Stimulated activated CD8-positive, alpha-beta memory T cell treated with anti-CD3 and anti-CD28 coated beads, Interleukin-2, amount 100 ng/mL, for 1 hour (primary cell): ENCODE results near the gene SIAE.

Experiments
- DNase-seq, 2 donors: peaks; one replicate each; pipeline ENCODE4 v3.0.0-alpha.2; 2020; ENCODE audit warnings: low read depth in 2 of 2

Gene SIAE, protein sequence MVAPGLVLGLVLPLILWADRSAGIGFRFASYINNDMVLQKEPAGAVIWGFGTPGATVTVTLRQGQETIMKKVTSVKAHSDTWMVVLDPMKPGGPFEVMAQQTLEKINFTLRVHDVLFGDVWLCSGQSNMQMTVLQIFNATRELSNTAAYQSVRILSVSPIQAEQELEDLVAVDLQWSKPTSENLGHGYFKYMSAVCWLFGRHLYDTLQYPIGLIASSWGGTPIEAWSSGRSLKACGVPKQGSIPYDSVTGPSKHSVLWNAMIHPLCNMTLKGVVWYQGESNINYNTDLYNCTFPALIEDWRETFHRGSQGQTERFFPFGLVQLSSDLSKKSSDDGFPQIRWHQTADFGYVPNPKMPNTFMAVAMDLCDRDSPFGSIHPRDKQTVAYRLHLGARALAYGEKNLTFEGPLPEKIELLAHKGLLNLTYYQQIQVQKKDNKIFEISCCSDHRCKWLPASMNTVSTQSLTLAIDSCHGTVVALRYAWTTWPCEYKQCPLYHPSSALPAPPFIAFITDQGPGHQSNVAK

DNA sequence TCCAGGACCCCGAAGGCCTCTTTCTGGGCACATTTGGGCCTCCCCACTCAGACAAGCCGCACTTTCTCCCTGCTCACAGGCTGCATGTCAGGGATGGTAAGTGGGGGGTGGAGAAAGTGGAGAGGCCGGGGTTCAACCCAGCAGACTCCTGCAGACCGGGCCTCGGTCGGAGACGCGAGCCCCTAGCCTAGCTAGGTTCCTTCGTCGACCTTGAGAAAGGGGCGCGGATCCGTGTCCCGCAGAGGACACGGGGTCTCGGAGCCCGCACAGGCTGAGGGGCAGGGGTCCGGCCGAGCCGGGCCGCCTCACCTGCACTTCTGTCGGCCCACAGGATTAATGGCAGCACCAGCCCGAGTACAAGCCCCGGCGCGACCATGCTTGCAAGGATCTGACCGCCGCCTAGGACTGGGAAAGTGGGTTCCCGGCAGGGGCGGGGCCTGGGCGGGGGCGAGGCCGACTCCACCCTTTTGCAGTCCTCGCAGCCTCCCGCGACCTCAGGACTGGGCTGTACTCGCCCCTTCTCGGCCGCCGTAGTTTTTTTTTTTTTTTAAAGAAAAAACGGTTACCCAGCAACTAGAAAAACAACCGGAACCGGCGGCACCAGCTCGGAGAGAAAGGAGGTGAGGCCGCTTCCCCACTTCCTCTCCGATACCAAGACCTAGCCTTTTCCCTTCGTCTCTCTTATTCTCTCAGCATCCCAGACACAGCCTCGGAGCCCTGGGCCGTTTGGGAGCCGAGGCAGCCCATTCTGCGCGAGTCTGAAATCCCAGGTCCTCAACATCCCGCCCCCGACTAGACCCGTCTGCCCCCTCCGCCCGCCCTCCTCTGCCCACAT lies at the start of gene SIAE, which contains the start of gene SPA17:
SIAE (minus strand) TSS at position 407 of the 835 bp plus-strand sequence; CDS start at position 376, 31 bp downstream.
SPA17 (plus strand) TSS at position 572 of the 835 bp plus-strand sequence. CDS start 1,361 bp downstream, outside the sequence.
- peak; percentile 63 to 73 for DNase-seq

DNA sequence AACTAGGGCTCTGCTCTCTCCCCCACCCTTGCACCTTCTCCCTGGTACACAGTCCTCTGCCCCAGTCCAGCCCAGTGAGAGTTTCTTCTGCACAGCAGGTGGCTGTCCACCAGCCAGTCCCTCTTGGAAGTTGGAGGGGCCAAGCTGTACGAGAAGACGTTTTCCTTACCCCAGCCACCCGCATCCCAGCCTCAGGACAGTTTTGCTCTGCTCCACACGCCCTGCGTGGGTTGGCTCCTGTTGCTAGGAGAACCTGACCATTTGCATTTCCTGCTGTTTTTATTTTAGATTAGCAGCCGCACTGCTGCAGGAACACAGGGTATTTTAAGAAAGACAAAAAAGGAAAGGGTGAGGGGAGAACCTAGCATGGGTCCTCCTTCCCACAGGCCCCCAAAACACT lies 48.6 kb upstream of the SIAE start:
- DNase-seq: no peak

DNA sequence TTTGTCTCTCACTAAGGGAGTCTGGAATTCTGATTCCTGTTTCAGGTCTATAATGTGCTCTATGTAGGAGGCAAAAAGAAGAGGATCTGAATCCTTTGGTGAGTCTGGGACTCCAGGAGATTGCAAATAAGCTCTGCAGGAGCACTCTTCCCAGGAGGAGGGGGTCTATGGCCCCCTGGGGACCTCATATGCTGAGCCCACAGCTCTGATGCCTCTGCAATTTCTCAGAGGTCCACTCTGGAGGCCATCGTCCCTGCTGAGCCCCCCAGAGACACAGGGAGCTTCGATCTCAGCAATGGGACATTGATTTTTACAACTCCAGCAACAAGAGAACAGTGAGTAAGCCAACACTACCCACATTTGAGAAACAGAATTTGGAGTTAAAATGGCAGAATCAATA lies 46.0 kb upstream of the SIAE start:
- no peak for DNase-seq

DNA sequence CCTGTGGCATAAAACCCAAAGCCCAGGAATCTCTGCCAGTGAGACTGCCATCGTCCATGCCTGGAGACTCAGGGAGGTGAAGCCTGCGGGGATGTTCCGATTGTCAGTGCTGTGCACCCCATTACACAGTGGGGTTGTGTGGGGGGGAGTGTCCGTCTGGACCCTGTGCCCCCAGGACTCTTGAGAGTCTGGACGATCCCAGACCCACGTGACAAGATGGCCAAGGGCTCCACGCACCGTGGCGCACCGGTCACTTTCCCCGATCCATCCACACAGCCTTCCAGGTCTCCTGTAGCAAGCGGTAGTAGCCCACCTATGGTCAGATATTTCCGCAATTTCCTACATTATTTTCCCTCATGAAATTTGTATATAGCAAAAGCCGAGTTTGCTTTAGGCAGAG lies 45.3 kb upstream of the SIAE start:
- DNase-seq: no peak

DNA sequence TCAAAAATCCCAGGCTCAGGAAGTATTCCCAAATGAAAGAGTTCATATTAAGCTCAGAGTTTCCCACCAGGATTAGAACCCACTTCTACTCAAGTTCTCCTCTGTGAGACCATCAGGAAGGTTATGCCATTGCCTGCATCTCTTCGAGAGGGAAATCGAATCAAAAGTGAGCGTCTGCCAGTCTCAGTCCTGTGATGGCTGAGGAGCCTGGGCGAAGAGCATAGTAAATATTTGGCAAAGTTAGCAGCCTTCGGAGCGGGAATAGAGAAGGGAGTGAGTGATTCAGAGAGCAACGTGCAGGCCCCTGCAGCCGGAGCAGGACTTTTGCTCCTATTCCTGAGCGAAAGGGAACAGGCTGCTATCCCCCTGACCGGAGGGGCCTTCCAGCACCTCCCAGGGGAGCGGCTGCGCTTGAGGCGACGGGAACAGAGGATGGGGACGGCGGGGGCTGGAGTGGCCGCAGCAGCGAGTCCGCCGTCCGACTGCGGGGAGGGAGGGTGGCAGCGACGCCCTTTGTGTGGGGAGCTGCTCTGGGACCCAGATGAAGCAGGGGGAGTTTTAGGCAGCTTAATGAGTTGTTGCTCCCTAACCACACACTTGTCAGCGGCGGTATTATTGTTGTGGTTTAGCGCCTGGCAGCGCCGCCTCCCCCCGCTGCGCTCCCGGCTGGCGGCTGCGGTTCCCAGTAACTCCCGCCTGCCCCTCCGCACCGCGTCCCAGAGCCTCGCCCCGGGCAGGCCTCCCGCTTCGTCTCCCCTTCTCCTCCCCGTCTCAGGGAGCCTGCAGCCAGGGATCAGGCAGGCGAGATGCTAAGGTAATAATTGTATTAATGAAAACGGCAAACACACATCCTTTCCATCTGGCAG lies 44.5 kb upstream of the SIAE start:
- DNase-seq: no peak

DNA sequence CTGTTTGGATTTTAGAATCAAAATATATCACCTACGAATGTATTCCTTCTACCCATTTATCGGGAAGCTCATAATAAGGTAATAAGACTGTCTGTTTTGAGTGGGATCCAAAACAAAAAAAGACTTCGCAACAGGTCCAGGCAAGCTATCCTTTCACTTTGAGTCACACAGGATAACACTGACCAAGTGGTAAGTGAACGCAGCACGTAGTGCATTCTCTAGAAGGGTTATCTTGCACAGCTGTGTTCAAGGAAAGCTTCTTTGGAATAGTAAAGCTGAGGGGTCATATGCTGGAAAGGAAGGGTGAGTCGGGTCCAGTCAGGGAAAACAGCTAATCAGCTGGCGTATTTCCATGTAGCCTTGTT lies 43.9 kb upstream of the SIAE start:
- DNase-seq: no peak

DNA sequence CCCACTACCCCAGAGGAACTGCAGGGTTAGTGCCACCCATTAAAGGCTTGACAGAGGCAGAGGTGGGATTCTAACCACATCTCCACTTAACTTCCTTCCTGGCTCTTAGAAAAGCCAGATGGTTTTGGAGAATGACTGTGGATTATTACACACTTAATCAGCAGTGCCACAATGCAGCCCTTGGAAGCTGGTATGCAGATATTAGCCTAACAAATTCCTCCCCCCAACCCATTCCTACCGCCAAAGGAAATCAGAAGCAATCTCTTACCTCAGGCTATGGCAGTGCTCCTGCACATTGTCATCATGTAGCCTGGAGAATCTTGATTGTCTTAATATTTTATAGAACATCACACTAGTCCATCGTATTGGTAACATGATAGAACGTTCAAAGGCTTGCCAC lies 43.1 kb upstream of the SIAE start:
- DNase-seq: no peak

DNA sequence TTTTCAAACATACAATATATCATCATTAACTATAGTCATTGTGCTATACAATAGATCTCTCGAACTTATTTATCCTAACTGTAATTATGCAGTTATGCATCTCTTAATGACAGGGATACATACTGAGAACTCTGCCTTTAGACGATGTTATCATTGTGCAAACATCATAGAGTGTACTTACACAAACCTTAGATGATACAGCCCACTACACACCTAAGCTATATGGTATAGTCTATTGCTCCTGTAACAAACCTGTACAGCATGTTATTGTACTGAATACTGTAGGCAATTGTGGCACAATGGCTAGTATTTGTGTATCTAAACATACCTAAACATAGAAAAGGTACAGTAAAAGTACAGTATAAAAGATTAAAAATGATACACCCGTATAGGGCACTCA lies 38.9 kb upstream of the SIAE start:
- no peak for DNase-seq

DNA sequence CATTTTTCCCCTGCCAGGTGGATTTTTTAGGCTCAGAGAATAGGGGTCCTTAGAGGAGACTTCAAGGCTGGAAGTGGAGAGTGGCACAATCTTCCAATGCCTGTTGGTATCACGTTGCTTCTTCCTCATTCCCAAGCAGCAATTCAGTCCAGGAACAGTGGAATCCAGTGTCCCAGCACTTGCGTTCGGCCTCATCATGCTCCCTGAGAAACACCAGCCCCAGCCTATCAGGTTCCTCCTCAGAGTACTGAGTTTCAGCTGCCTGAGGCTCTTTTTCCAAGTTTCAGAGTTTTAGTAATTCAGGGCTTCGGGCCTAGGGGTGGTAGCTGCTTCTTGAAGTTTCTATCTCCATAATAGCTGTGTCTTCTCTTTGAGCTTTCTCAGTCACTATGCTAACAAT lies 34.3 kb upstream of the SIAE start:
- DNase-seq: no peak

DNA sequence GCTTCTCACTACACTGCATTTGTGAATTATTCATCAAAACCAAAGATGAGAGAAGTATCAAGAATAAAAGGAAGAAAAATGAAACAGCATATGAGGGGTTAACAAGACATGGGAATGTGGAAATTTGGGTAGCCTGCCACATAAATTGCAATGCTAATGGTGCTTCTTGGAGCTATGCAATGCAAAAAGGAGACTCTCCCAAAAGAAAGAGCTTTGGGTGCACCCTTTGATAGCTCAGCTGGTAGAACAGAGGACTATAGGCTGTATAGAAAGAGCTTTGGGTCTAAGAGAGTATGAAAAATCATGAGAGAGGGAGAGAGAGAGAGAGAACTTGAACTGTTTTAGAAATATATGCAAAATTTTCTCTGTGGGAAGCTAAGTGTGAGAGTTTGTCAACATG lies 26.5 kb upstream of the SIAE start:
- DNase-seq: no peak

DNA sequence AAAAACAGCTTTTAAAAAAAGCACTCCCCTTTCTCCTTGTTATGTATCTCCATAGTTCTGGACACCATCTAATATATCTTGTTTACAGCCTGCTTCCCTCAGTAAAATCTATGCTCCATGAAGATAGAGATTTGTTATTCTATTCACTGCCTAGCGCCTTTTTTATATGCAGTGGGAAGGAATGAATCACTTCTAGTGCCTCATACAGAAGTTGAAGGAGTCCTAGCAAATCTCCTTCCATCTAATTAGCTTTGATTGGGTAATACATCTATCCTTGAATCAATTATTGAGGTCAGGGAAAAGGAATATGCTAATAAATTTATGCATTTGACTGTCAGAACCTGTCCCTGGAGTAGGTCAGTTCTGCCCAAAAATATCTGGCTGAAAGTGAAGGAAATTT lies 26.0 kb upstream of the SIAE start:
- no peak for DNase-seq

DNA sequence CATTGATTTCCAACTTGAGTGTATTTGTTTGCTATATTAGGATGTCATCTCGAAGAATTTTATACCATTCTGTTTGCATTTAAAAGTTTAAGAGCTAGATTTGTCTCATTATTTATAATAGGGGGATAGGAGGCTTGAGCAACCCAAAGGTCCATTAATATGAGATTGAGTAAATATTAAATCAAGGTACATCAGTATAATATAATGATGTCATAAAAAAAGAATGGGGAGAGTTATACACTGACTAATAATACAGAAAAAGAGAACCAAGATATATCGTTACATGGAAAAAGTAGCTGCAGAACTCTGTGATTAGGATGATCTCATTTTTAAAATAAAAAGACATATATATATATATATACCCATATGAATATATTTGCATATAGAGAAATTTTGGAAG lies 19.6 kb upstream of the SIAE start:
- no peak for DNase-seq

DNA sequence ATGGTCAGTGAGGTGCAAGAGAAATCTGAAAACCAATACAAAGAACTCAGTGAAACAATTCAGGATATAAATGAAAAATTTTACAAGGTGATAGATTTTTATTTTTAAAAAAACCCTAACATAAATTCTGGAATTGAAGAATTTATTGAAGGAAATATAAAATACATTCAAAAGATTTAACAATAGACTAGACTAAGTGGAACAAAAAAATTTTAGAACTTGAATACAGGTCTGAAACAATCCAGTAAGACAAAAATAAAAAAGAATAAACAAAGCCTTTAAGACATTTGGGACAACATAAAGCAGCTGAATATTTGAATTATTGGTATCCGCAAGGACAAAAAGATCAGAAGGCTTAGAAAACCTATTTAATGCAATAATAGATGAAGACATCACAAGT lies 8.9 kb upstream of the SIAE start:
- DNase-seq: no peak

DNA sequence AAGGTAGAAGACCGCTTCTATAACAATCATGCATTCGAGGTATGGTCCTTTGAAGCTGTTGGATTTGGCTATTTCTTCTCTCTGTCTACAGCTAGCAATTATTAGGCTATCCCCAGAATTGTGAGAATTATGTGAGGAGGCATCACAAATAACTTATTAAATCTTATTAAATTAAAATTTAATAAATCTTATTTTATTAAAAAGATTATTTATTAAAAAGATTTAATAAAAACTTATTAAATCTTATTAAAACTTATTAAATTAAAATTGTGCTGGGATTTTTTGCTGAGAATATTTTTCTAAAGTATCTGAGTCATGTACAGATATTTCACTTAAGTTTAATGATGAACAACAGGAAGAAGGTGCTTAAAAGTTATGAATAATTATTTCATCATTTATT lies 7.9 kb upstream of the SIAE start:
- DNase-seq: no peak

DNA sequence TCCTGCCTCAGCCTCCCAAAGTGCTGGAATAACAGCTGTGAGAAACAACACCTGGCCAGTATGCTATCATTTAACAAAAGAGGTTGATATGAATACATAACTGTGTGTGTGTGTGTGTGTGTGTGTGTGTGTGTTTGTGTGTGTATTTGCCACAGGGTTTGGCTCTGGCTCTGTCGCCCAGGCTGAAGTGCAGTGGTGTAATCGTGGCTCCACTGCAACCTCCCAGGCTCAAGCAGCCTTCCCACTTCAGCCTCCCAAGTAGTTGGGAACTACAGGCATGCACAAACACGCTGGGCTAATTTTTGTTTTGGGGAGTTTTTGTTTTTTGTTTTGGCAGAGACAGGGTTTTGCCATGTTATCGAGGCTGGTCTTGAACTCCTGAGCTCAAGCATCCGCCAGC lies 4.9 kb upstream of the SIAE start:
- no peak for DNase-seq

DNA sequence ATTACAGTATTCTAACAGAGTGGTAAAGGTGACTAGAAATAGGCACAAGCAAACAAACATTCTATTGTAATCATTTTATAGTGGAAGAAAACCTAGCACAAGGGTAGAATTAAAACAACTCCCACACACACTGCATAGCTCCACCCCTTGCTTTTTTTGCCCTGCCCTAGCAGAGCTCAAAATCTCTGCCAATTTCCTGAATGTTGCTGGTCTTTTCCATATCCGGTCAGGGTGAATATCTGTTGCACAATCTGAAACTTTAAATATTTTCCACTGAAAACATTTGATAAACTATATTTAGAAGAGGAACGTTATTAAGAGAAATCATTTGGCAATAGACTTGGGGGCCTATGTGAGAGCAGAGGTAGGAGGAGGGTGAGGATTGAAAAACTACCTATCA lies 2.8 kb upstream of the SIAE start:
- DNase-seq: no peak

DNA sequence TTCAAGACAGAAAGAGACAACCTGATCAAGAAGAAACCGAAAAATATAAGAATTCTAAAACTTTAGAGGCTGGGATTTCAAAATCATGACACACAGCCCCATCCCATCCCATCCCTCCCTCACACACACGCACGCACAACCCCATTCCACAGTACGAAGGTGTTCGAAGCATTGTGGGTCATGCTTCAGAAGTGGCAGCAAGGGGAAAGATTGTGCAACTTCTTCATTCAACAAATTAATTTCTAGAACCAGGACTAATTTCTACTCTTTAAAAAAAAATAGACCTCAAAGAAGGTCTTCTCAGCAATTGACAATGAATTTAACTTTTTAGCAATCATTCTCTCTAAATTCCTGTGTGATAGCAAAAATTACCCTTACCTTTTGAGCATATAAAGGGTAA lies 1.0 kb upstream of the SIAE start:
- DNase-seq: no peak

DNA sequence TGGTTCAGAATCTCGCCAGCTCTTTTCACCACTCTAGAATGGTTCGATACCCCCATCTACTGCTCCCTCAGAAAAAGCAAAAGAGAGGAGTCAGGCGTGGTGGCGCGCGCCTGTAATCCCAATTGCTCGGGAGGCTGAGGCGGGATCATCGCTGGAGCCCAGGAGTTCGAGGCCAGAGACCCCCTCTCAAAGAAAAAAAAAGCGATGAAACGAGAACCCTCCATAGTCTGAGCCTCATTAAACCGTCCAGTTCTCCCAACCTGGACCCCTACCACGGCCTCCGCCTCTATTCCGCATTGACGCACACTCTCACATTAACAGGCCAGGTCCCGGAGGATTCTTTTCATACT lies 604 bp upstream of the SIAE start:
- no peak for DNase-seq

DNA sequence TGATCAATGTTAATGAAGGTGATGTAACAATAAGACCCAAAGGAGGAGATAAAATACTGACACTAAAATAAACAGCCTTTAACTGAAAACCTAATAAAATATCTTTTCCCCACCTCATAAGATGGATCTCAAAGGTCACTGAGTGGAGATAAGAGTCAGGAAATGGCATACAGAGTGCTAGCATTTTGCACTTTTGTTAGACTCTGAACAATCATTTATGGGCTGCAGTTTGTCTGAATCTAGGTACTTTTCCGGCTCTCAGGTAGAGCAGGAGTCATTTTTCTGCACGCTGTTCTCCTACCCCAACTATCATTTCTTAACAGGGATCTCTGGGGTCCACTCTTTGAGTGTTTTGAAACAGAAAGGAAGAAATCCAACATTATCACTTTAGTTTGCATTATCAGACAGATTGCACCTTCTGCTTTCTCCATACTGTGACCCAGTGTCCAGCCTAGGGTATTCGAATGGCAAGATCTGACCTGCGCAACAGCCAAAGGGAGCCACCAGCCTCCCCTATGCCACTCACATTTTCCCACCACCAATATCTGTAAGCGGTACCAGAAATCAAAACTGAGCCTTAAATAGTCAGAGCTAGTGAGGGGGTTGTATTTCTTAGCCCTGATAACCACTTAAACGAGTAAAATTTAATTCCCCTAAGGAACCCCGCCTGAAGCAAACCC lies 863 bp downstream of the SIAE start:
- DNase-seq: no peak

DNA sequence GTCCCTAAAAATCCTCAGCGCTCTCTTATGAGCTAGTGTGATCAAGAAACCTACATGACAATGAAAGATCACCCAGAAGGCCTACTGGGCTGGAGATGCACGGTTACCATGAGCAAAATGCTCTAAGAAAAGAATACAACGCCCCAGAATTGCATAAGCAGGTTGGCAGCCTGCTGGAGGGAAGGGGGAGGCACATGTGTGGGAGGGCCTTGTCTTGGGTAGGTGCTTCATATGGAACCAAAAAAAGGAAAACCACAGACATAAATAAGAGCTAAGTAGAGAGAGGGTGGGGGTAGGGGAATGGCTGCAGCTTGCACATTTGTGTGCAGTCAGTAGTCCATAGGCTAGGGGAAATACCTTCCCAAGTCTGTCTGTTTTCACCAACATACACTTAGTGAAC lies 2.8 kb downstream of the SIAE start:
- no peak for DNase-seq

DNA sequence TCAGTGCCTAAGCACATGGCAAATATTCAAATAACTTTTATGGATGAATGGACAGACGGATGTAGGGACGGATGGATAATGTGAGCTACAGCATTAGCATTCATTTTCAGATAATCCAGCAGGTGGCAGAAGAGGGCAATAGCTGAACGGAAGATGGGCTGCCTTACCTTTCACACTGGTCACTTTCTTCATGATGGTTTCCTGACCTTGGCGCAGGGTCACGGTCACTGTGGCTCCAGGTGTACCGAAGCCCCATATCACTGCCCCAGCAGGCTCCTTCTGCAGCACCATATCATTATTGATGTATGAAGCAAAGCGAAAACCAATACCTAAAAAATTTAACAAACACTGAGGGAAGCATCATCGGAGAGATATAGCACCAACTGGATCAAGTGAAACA lies 4.3 kb downstream of the SIAE start:
- no peak for DNase-seq
